Stimulated activated CD4-positive, alpha-beta T cell treated with anti-CD3 and anti-CD28 coated beads, Interleukin-12 subunit alpha, Interleukin-12 subunit beta, amount 100 ng/mL, for 48 hours (primary cell): ENCODE results near the gene MTMR11.
"Not testable (repeated sequence)": the region's sequence is repeated elsewhere in the genome, so short reads cannot be mapped to it uniquely, and the experiment has no call there.

Source experiments
- DNase-seq, 3 donors: peaks; one replicate each; pipeline ENCODE4 v3.0.0-alpha.2; 2020; ENCODE audit warnings: low read depth in 2 of 3, low spot score in 1 of 3

MTMR11 gene

DNA sequence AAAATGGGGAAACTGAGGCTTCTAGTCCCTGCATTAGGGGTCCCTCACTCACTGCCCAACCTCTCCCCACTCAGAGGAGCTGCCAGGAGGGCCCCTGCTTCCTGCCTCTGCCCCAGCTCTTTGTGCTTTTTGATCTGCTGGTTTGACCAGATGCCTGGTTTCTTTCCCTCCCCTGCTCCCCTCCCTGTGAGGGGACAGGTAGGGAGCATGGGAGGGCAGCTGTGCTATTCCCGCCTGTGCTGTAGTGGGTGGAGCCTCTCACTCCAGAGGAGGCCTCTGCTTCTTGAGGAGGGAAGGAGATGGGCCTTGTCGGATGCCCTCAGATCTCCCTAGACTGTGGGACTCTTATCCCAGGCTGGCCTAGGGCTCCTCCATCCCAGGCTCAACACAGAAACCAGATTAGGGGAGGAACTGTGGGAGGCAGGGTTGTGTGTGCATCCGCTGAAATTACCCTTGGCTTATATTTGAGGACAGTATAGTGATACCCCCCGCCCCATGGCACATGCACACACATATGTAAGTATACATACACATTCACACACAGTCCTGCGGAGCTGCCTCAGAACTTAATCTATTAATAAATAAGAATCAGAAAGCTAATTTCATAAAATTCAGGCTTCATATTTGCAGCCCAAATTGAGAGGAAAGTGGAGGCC is 32.7 kb downstream of the MTMR11 start:
- DNase-seq: no peak

DNA sequence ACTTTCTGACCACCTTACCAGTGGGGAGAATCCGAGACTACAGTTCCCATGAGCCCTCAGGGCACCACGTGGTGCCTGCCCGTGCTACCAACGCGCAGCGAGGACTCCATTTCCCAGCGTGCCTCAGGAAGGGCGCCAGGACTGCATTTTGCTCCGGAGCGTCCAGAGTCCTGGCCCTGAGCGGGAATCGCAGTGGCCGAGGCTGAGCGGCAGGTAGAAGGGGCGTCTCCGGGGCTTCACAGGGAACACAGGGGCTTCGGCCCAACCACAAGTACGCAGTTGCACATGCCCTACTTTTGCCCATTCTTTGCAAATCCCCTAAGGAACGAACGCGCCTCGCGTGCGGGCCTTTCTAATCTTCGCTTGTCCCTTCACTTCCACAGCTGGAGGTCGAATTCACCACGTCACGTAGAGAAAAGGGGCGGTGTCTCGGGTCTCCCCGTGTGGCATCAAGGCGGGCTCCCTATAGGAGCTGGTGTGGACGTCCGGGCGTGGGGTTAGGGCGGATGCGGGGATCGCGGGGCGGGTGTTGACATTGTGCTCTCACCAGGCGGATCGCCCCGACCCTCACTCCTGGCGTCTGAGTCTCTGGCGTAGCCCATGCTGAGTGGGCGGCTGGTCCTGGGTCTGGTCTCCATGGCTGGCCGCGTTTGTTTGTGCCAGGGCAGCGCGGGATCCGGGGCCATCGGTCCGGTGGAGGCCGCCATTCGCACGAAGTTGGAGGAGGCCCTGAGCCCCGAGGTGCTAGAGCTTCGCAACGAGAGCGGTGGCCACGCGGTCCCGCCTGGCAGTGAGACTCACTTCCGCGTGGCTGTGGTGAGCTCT is 37.0 kb downstream of the MTMR11 start, which contains the start of gene BOLA1:
BOLA1 (plus strand) TSS at position 109 of the 825 bp plus-strand sequence; CDS start at position 601, 492 bp downstream.
- DNase-seq: peak; percentile 67 to 81 (median 75)

DNA sequence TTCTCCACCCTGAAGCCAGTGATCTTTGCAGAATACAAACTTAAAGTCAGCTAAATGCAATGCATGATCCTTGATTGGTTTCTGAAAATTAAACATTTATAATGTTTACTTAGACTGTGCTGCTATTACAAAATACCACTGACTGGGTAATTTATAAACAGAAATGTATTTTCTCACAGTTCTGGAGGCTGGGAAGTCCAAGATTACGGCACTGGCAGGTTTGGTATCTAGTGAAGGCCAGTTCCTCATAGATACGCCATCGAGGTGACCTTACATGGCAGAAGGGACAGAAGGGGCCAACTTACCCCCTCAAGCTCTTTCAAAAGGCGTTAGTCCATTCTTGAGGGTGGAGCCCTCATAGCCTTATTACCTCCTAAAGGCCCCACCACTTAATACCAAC is 40.1 kb downstream of the MTMR11 start:
- no peak for DNase-seq

DNA sequence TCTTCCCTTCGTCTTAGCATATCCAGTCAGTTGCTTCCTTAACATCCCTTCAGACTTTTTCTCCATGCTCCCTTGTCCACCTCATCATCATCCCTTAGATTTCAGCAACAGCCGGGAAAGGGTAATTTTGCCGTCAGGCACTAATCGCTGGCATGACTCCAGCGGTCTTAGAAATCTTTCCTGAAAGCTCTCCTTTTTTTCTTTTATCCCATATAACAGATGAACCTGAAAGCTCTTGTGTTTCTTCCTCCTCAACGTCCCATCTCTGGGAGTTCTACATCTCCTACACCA is 47.7 kb downstream of the MTMR11 start:
- DNase-seq: no peak

DNA sequence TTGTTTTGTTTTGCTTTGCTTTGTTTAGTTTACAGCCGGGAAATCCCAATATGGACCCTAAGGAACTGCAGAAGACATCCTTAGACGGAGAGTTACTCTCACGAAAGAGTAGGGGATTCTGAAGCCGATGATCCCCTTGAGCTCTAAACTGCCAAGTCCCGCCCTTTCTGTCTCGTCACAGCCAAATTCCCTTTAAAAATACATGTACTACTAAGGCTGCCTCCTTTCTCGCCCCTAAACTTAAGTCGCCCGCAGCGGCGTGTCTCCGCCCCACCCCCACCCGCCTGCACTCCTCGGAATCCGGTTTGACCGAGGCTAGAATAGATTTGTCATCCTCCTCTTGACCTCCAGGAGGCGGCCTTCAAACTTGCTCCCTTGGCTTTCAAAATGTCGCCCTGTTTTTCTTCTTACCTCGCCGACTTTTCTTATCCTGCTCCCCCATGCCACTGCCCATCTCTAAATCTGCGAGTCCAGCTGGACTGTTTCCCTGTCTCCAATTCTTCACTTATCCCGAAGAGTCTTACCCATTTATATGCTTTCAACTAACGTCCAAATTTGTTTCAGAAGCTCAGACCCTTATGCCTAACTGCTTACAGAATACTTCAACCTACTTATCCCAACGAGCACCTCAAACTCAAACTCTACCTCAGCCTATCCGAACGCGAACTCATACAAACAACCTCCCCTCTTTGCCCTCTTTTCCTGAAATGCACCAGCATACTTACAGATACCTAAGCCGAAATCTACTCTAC is 48.3 kb downstream of the MTMR11 start:
- DNase-seq: peak; percentile 77 to 79 (median 78)

DNA sequence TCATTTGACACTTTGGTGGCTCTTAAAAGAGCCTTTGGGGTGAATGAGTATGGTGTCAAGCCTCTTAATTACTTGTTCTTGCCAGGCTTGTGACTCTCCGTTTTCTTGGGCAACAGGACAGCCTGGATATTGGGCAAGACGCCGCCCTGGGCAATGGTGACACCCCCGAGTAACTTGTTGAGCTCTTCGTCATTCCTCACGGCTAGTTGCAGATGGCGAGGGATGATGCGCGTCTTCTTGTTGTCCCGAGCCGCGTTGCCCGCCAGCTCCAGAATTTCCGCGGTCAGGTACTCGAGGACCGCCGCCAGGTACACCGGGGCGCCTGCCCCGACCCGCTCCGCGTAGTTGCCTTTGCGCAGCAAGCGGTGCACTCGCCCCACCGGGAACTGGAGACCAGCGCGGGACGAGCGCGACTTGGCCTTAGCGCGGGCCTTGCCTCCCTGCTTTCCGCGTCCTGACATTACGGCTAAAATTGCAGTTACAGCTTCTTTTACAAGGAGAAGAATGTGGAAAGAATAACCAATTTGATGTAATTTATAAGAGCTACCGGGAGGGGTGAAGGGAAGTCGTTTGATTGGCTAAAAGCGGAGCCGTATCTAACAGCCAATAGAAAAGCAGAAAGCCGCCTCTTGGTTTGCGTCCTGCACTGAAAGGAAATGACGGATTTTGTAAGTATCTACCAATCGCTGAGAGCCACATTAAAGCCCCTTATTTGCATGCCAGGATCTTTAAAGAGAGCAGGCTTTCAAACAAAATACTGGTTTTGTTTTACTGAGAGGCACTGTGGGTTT is 49.0 kb downstream of the MTMR11 start:
- DNase-seq: peak; percentile 60 to 69 (median 62)

DNA sequence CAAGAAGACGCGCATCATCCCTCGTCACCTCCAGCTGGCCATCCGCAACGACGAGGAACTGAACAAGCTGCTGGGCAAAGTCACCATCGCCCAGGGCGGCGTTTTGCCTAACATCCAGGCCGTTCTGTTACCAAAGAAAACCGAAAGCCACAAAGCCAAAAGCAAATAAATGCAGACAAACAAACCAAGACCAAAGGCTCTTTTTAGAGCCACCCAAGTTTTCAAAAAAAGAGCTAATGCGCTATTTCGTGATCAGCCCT is 49.6 kb downstream of the MTMR11 start:
- DNase-seq: not testable (repeated sequence)

DNA sequence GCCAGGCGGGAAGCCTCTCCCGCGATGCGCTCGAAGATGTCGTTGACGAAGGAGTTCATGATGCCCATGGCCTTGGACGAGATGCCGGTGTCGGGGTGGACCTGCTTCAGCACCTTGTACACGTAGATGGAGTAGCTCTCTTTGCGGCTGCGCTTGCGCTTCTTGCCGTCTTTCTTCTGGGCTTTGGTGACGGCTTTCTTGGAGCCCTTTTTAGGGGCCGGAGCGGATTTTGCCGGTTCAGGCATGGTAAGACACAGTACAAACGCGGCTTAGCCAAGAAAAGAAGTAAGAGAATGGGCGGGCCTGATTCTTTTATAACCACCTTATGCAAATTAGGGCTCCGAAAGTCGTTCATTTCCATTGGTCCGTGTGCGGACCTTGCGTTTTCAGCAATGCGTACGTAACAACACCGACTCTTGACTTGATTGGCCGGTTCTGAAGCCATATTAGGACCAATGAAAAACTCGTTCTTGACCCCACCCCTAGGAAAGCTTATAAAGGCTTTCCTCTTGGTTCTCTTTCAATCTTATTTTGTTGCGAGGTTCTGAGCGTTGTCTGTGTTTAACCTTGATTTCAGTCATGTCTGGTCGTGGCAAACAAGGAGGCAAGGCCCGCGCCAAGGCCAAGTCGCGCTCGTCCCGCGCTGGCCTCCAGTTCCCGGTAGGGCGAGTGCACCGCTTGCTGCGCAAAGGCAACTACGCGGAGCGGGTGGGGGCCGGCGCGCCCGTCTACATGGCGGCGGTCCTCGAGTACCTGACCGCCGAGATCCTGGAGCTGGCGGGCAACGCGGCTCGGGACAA is 50.1 kb downstream of the MTMR11 start:
- DNase-seq: peak; percentile 70 to 91 (median 80)

DNA sequence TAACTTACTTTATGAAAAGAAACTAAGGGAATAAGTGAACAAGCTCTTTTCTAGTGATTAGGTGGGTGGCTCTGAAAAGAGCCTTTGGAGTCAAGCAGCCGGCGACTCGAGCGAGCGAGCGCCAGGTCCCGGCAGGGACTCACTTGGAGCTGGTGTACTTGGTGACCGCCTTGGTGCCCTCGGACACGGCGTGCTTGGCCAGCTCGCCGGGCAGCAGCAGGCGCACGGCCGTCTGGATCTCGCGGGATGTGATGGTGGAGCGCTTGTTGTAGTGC is 50.6 kb downstream of the MTMR11 start:
- DNase-seq: not testable (repeated sequence)

DNA sequence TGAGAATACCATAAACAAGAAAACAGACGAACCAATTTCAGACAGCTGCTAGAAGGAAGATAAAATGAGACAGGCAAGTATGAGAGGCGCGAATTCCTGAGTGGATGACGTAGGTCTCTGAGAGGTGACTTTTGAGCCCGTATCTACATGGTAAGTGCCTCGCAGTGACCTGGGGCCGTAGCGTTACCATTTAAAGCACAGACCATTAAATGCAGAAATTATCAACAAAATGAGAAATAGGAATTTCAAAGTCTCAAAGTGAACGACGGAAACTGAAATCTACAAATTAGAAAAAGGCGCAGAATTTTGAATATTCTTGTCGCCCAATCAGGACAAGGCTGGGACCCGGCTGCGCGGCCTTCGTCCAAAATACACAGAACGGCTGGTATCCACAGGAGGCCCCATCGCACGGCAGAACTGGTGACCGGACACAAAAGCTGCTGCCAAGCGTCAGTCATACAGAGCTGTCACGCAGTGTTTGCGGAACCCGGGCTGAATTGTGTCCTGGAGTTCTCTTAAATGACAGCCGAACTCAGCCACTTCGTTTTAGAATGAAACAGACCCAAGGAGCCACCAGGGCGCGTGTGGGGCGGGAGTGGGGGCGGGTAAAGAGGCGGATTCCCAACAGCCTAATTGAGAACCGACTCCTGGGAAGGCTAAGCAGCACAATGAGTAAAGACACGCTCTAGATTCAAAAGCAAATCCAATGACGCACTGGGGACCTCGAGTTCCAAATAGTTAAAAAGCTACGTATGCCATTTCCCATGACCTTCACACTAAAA is 51.1 kb downstream of the MTMR11 start:
- peak; percentile 70 to 79 (median 76) for DNase-seq

DNA sequence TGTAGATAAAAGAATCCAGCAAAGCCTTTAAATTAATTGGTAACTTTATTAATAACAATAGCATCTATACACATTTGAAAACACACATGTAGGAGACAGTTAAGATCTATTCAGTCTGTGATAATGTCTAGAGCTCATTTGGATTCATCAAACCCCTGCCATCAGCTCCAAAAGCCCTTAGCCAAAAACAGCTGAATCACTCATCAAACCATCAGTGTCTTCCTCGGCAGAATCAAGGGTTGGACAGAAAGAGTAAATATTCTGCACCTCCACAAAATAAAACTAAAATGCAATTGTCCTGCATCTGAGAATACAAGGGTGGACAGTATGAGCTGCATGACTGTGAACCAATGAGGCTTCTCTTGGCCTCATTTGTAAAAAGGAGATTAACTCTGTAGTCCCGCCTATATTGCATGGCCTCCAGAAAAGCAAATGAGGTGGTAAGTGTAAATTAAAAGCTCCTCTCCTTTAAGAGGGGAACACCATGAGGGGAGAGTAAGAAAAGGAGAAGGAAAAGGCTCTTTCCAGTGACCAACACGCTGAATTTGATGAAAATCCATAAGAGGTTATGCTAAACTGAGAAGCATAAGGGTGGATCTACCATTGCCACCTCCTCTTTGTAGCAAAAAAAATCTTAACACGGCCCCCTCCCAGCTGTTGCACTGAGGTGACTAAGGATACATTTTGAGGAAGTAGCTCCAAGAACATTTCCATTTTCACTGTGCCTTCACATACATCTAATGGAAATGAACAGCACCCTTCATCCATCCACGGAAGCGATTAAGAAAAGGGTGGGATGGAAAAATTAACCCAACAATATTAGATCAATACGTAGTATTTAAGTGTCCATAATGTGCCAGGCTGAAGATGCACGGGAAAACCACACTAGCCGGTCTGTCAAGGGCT is 52.0 kb downstream of the MTMR11 start:
- DNase-seq: peak in 2 of 3 donors; percentile 16 to 36

DNA sequence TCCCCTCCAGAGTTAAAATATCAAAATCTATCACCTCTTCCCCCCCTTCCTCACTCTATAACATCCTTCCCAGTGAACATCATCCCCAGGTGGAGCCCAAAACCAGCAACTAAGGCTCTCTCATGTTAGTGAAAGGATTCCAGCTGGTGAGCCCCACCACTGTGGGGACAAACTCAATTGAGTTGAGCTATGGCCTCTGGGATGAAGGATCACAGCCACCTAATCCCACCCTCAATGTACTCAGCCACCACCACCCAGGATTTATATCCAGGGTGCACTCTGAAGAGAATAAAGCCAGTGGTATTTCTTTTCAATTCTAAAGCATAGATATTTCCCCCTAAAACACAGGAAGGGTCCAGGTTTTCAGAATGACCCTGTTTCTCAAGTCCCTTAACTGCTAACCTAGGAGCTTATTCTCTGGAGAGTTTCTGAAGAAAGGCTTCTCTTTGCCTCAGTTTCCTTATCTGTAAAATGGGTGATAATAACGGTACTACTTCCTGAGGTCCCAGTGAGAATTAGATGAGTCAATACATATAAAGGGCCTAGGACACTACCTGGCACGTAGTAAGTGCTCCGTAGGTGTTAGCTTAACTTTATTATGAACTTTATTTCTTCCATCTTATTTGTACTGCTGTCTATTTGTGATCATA is 53.0 kb downstream of the MTMR11 start:
- DNase-seq: no peak

DNA sequence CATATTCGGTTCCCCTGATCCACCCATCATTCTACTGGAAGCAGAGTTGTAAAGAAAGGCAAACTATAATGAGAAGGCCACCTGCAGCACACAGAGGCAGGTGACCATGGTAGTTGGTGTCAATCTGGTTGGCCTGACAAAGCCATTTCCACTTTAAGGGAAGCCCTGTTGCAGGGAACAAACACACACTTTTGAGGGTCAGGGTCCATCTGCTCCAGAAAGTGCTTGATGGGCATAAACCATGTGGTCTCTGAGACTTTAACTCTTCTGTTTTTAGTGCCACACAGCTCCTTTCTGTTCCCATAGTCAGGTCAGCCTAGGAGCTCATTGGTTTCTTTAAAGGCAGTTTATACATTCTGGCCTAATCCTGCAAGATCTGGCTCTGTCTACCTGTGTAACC is 54.8 kb downstream of the MTMR11 start:
- DNase-seq: no peak

DNA sequence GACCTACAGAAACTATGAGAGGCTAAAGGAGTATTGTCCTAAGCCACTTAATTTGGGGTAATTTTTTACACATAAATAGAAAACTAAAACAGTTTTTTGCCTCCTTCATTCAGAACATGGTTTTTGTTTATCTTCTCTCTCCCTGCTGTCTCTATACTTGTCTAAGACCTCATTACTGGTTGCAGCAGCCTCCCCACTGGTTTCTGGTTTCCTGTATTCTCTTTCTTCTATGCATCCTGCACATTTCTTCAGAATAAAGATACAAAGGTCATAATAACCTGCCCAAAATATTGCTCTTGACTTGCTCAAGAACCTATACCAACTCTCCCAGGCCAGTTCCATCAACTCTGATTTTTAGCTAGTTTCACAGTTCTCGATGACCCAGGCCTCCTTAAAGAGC is 57.1 kb downstream of the MTMR11 start:
- no peak for DNase-seq
